GM18526 (cell line): ENCODE results near the gene CYP3A4.

Experiments
- POLR2A ChIP-seq: IDR thresholded peaks from 3 replicates; pipeline ENCODE4 v1.6.1; 2011; ENCODE audit not compliant: insufficient read length; ENCODE audit errors: extremely low read depth

The CYP3A4 gene

GRCh38 chr7:99734987-99735386 lies 49.0 kb downstream of the CYP3A4 start, which contains the start of gene CYP3A7:
TSS of gene CYP3A7 (minus strand) at chr7:99735196. CDS start at chr7:99735093, 103 bp downstream.
- TF ChIP-seq POLR2A: no peak

- TF ChIP-seq POLR2A: no peak
Measured at GRCh38 chr7:99733448-99733847, 50.5 kb downstream of the CYP3A4 start.

DNA sequence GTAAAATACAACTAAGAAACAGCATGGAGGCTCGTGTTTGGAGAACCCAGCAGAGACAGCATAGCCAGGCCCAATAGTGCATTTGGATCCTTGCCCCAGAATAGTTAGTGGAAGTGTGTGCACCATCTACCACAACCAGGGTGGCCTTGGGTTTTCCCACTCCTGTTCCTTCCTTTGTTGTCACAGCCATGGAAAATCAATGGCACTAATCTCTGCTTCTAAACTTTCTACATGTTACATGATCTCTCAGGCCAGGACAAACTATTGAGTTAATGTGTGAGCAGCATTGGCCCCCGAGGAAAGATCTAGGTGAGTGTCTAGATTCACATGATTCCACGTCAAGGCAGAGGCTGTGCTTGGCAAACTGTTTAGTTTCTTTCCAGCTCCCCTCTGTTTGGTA lies 51.0 kb downstream of the CYP3A4 start:
- no peak for TF ChIP-seq POLR2A

DNA sequence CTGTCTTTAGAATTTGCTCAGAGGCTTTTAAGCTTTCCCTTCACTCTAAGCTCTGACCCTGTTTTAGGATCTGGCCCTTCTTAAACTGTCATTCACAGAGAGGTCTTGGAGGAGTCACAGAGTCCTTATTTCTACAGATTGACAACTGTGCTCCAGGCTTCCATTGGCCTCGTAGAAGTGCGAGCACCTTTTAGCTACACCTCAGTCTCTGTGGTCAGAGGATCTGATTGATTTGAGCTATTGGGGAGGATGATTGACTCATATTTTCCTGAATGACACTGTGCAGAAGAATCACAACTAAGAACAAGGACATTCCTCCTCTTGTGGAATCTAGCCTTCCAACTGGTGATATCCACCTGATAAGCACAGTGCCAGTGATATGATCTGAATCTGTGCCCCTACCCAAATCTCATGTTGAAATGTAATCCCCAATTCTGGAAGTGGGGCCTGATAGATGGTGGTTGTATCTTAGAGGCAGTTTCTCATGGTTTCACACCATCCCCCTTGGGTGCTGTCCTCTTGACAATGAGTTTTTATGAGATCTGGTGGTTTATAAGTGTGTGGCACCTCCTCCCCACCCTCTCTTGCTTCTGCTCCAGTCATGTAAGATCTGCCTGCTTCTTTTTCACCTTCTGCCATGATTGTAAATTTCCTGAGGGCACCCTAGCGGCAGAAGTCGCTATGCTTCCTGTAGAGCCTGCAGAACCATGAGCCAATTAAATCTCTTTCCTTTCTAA lies 52.2 kb downstream of the CYP3A4 start:
- TF ChIP-seq POLR2A: no peak

GRCh38 chr7:99730992-99731391 lies 53.0 kb downstream of the CYP3A4 start:
- no peak for TF ChIP-seq POLR2A

GRCh38 chr7:99730238-99730810 lies 53.7 kb downstream of the CYP3A4 start:
- TF ChIP-seq POLR2A: no peak

DNA sequence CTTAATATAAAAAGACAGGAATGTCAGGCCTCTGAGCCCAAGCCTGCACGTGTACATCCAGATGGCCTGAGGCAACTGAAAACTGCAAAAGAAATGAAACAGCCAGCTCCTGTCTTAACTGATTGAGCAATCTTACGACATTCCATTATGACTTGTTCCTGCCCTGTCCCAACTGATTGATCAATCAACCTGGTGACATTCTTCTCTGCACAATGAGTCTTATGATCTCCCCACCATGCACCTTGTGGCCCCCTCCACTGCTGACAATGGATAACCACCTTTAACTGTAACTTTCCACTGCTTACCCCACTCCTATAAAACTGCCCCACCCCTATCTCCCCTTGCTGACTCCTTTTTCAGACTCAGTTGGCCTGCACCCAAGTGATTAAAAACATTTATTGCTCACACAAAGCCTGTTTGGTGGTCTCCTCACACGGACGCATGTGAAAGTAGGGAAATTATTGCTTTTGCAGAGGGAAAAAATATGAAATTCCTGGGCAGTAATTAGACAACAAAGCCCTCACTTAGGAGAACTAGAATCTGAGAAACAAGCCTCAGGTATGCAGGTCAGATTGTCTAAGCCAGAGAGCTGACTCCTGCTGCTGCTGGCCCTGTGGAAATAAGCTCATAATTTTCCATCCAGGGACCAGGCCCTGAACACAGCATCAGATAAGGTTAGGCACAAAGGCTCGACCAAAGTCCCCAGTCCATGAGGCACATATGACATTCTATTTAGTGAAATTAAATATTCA lies 54.3 kb downstream of the CYP3A4 start:
- no peak for TF ChIP-seq POLR2A

- no peak for TF ChIP-seq POLR2A
Measured at GRCh38 chr7:99728615-99729014, 55.4 kb downstream of the CYP3A4 start.

DNA sequence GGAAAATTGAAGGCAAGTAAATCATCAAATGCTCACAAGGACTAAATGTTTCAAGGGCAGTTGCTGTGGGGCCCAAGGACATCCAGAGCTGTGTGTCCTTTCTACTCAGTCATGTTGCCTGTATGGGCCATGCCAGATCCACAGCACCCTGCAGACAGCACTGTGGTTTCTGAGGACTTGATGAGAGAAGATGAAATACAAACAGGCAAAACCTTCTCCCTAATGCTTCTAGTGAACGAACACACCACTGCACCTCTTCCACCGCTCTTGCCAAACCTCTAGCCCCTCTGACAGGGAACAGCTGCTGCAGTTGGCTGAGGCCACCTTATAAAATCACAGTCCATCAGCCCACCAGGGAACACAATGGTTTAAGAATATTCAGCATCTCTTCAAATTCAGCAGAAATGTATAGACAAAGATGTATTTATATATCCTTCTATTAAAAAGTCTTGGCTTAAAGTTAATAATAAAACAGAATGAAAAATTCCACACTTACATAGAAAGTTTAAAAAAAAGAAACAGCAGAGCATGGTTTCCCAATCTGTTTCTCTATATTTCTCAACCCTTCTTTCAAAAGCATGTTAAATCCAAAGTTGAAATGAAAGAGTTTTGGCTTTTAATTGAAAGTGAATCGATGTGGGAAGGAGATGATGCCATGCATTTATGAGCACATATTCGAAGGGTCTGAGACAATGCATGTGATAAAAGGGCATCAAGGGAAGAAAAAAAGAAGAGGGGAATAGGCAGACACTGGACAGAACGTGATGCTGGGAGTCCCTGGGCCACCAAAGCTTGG lies 63.0 kb downstream of the CYP3A4 start:
- TF ChIP-seq POLR2A: no peak

GRCh38 chr7:99719996-99720769 lies 63.8 kb downstream of the CYP3A4 start:
- TF ChIP-seq POLR2A: no peak

GRCh38 chr7:99713995-99714570 lies 69.9 kb downstream of the CYP3A4 start:
- no peak for TF ChIP-seq POLR2A

GRCh38 chr7:99709838-99710578 lies 74.0 kb downstream of the CYP3A4 start:
- no peak for TF ChIP-seq POLR2A

- TF ChIP-seq POLR2A: no peak
Measured at GRCh38 chr7:99709260-99709659, 74.7 kb downstream of the CYP3A4 start.

DNA sequence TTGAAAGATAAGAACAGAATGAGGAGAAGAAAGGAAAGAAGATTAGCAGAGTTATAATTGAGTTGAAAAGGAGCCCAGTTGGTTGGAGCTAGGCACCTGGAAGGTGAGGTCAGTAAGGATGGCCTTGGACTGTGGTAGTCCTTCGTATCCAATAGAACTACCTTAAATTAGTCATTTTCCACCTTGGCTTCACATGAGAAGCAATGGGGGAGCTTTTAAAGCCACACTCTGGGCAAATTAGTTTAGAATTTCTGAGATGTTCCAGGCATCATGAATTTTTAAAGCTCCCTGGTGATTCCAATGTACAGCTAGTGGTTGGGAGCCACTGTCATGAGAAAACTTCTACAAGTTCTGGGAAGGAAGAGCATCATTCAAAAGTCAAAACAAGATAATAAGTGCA lies 76.9 kb downstream of the CYP3A4 start:
- no peak for TF ChIP-seq POLR2A
